HCT116 (cell line): ENCODE measurements around the gene TEN1. TPM values are rescaled to one million over a fixed set of nuclear protein-coding genes. Genes with fewer than 3 reads are reported as not detected.
A peak's percentile ranks its signal among the peaks of the same experiment; 100 is the strongest.

ENCODE experiments used
- ATAC-seq: fragments of 200-7000 bp; cut with Tn5 transposase; 2 replicates; pipeline ENCODE4 v1.9.1; 2020; ENCODE audit warnings: mild to moderate bottlenecking, moderate library complexity
- BruUV-seq: library from RNA; stranded (reverse); fragments of 400-500 nt; replicated peaks from 2 replicates; lab custom pipeline; 2021; lab: Mats Ljungman, UMichigan
- CTCF ChIA-PET: fragments of 300-600 bp; sonication (Branson Sonifier 250); formaldehyde crosslinking; loops from one replicate; lab custom pipeline; 2021; ENCODE audit warnings: antibody characterized with exemption; lab: Charles Lee
- POLR2A ChIA-PET: fragments of 300-600, 350-600 bp; sonication (Branson Sonifier 250); formaldehyde crosslinking; loops from one replicate; lab custom pipeline; 2021; ENCODE audit warnings: antibody characterized with exemption; lab: Charles Lee
- RAD21 ChIA-PET, 2 experiments: fragments of 300-600 bp; sonication (Branson Sonifier 250); formaldehyde crosslinking; loops; one replicate each; lab custom pipeline; 2023; ENCODE audit warnings: low total read pairs in 2 of 2; ENCODE audit not compliant: uncharacterized antibody in 2 of 2, unreplicated experiment in 2 of 2, low non-redundant PET in 1 of 2; lab: Charles Lee
- DNase-seq: peaks from one replicate; pipeline ENCODE4 v3.0.0-alpha.2; 2010; ENCODE audit warnings: low read depth, low spot score
- H2AFZ ChIP-seq: fragments of 200-600 bp; shearing (Covaris generic), sonication (generic); 2 replicates; pipeline ENCODE4 v1.6.1; 2017; ENCODE audit warnings: low read depth, mixed run types, mixed read lengths, antibody characterized with exemption, low read length; ENCODE audit not compliant: poor library complexity, severe bottlenecking
- H3K27ac ChIP-seq: 2 replicates; pipeline ENCODE4 v1.5.1; 2012; ENCODE audit warnings: low read depth, low read length
- H3K27me3 ChIP-seq: fragments of 200-600 bp; sonication (generic); 2 replicates; pipeline ENCODE4 v1.6.1; 2016; ENCODE audit warnings: mixed run types, low read length, mixed read lengths; ENCODE audit not compliant: insufficient read depth
- H3K36me3 ChIP-seq, 2 experiments: fragments of 200-500 bp in 1 of 2; fragments of 200-600 bp in 1 of 2; sonication (Bioruptor generic) in 1 of 2; sonication (generic) in 1 of 2; 2 replicates each; pipeline versions ENCODE4 v1.5.1 to v1.6.1; 2014 to 2016; ENCODE audit warnings: low read length in 2 of 2, inconsistent platforms in 1 of 2, mixed read lengths in 1 of 2, mixed run types in 1 of 2; ENCODE audit not compliant: insufficient read depth in 2 of 2, control insufficient read depth in 1 of 2
- H3K4me1 ChIP-seq, 2 experiments: fragments of 200-600 bp in 1 of 2; sonication (generic) in 1 of 2; 2 replicates each; pipeline versions ENCODE4 v1.5.1 to v1.6.1; 2012 to 2017; ENCODE audit warnings: low read length in 2 of 2, inconsistent platforms in 1 of 2, mild to moderate bottlenecking in 1 of 2, mixed read lengths in 1 of 2, mixed run types in 1 of 2, moderate library complexity in 1 of 2; ENCODE audit not compliant: insufficient read depth in 2 of 2, control insufficient read depth in 1 of 2
- H3K4me2 ChIP-seq: fragments of 200-600 bp; sonication (generic); 2 replicates; pipeline ENCODE4 v1.6.1; 2017; ENCODE audit warnings: mixed run types, low read length, mixed read lengths
- H3K4me3 ChIP-seq, 2 experiments: fragments of 200-600 bp in 1 of 2; sonication (generic) in 1 of 2; replicated peaks in 1 of 2; 2 replicates each; pipeline ENCODE4 v1.5.1; 2011 to 2016; ENCODE audit warnings: low read length in 2 of 2, control low read depth in 1 of 2, low read depth in 1 of 2, mild to moderate bottlenecking in 1 of 2, mixed read lengths in 1 of 2, mixed run types in 1 of 2
- H3K79me2 ChIP-seq: fragments of 200-600 bp; sonication (generic); 2 replicates; pipeline ENCODE4 v1.6.1; 2017; ENCODE audit warnings: mild to moderate bottlenecking, mixed run types, low read length, moderate library complexity, mixed read lengths; ENCODE audit not compliant: insufficient read depth
- H3K9ac ChIP-seq: fragments of 200-600 bp; sonication (generic); 2 replicates; pipeline ENCODE4 v1.6.1; 2016; ENCODE audit warnings: low read length, mixed read lengths
- H3K9me2 ChIP-seq: fragments of 200-600 bp; sonication (generic), shearing (Covaris generic); 2 replicates; pipeline ENCODE4 v1.6.1; 2017; ENCODE audit warnings: mixed run types, mild to moderate bottlenecking, moderate library complexity; ENCODE audit not compliant: insufficient read depth
- H3K9me3 ChIP-seq, 2 experiments: fragments of 200-500 bp in 1 of 2; fragments of 200-600 bp in 1 of 2; sonication (Bioruptor generic) in 1 of 2; sonication (generic) in 1 of 2; 2 replicates each; pipeline ENCODE4 v1.6.1; 2014 to 2017; ENCODE audit warnings: low read length in 2 of 2, mixed read lengths in 2 of 2, inconsistent platforms in 1 of 2, low read depth in 1 of 2, mild to moderate bottlenecking in 1 of 2, mixed run types in 1 of 2, moderate library complexity in 1 of 2; ENCODE audit not compliant: control insufficient read depth in 1 of 2, insufficient read depth in 1 of 2
- H4K20me1 ChIP-seq: fragments of 200-600 bp; sonication (generic), shearing (Covaris generic); 2 replicates; pipeline ENCODE4 v1.6.1; 2017; ENCODE audit warnings: mixed run types, mild to moderate bottlenecking, moderate library complexity; ENCODE audit not compliant: insufficient read depth
- ATF3 ChIP-seq: IDR thresholded peaks from 2 replicates; pipeline ENCODE4 v1.6.1; 2012
- CBX3 ChIP-seq: IDR thresholded peaks from 2 replicates; pipeline ENCODE4 v1.6.1; 2012; ENCODE audit warnings: low read depth
- CEBPB ChIP-seq: IDR thresholded peaks from 2 replicates; pipeline ENCODE4 v1.6.1; 2012; ENCODE audit warnings: low read depth
- EGR1 ChIP-seq: IDR thresholded peaks from 2 replicates; pipeline ENCODE4 v1.6.1; 2012; ENCODE audit warnings: low read depth
- ELF1 ChIP-seq: IDR thresholded peaks from 2 replicates; pipeline ENCODE4 v1.6.1; 2012; ENCODE audit warnings: low read depth, borderline replicate concordance
- EZH2 ChIP-seq: fragments of 200-600 bp; sonication (generic); IDR thresholded peaks from 2 replicates; pipeline ENCODE4 v1.6.1; 2017; ENCODE audit warnings: antibody characterized with exemption, mixed run types
- FOSL1 ChIP-seq: IDR thresholded peaks from 2 replicates; pipeline ENCODE4 v1.6.1; 2012; ENCODE audit warnings: low read depth
- JUND ChIP-seq: IDR thresholded peaks from 2 replicates; pipeline ENCODE4 v1.6.1; 2012
- MAX ChIP-seq: IDR thresholded peaks from 2 replicates; pipeline ENCODE4 v1.6.1; 2012
- POLR2A ChIP-seq: IDR thresholded peaks from 2 replicates; pipeline ENCODE4 v1.7.0; 2011; ENCODE audit warnings: borderline replicate concordance; ENCODE audit not compliant: insufficient read depth, insufficient read length; ENCODE audit errors: extremely low read depth
- POLR2AphosphoS5 ChIP-seq: IDR thresholded peaks from 2 replicates; pipeline ENCODE4 v1.6.1; 2011; ENCODE audit warnings: mild to moderate bottlenecking, low read depth, low read length, moderate library complexity
- REST ChIP-seq: IDR thresholded peaks from 2 replicates; pipeline ENCODE4 v1.6.1; 2012; ENCODE audit warnings: low read depth
- SIN3A ChIP-seq: IDR thresholded peaks from 2 replicates; pipeline ENCODE4 v1.6.1; 2012; ENCODE audit warnings: low read depth
- SP1 ChIP-seq: IDR thresholded peaks from 2 replicates; pipeline ENCODE4 v1.6.1; 2012; ENCODE audit warnings: low read depth
- SRF ChIP-seq: IDR thresholded peaks from 2 replicates; pipeline ENCODE4 v1.6.1; 2012; ENCODE audit warnings: low read depth
- TCF7L2 ChIP-seq: IDR thresholded peaks from 2 replicates; pipeline ENCODE4 v1.7.0; 2011; ENCODE audit warnings: borderline replicate concordance, inconsistent platforms; ENCODE audit not compliant: insufficient read depth, insufficient read length; ENCODE audit errors: extremely low read depth
- YY1 ChIP-seq: IDR thresholded peaks from 2 replicates; pipeline ENCODE4 v1.6.1; 2011; ENCODE audit warnings: low read length, low read depth, moderate library complexity, mild to moderate bottlenecking; ENCODE audit not compliant: insufficient replicate concordance; ENCODE audit errors: extremely low read depth
- ZBTB33 ChIP-seq: IDR thresholded peaks from 2 replicates; pipeline ENCODE4 v1.6.1; 2011; ENCODE audit warnings: mild to moderate bottlenecking, low read length, moderate library complexity; ENCODE audit not compliant: insufficient replicate concordance; ENCODE audit errors: extremely low read depth
- ZFX ChIP-seq: fragments of 450-650 bp; IDR thresholded peaks from 2 replicates; pipeline ENCODE4 v1.6.1; 2017
- ZNF274 ChIP-seq: fragments of 200-500 bp; sonication (Bioruptor generic); IDR thresholded peaks from 2 replicates; pipeline ENCODE4 v1.6.1; 2014; ENCODE audit warnings: mild to moderate bottlenecking, low read depth, low read length, inconsistent platforms
- intact Hi-C: fragments of 100-400 bp; cut with micrococcal nuclease; formaldehyde crosslinking; loops from 2 replicates; pipeline ENCODE4 v1.10.0; 2022
- total RNA-seq: library from RNA; stranded (reverse); gene quantifications from one replicate; pipeline ENCODE4 v1.2.1, GENCODE V29; 2021; ENCODE audit not compliant: unreplicated experiment

The TEN1 gene
- total RNA-seq, 1 experiment from 2014 or later, result 18.5 TPM

GRCh38 chr17:75987041-75987440 lies 8.0 kb downstream of the TEN1 start:
- H3K9me2 ChIP-seq, result no peaks in the 10 kb centered on the region
- POLR2A ChIA-PET, result no interaction called here
- H3K4me3 ChIP-seq, result no peak overlapping the region
- no peak overlapping the region for H3K9ac ChIP-seq
- intact Hi-C loops, result no loop called here
- H3K27ac ChIP-seq, result no peak overlapping the region
- no peak overlapping the region for H2AFZ ChIP-seq
- RAD21 ChIA-PET, result no interaction called here
- no TSS peak for BruUV-seq
- H3K79me2 ChIP-seq, result no peaks in the 10 kb centered on the region
- peak overlapping the region; percentile 4; the same call in 1 of the 2 replicates for H3K4me2 ChIP-seq
- no peak for DNase-seq
- 0 out of 2 replicates have a peak, but pooled peaks have one; percentile 21 for ATAC-seq
- CTCF ChIA-PET, result no interaction called here
- H3K36me3 ChIP-seq, result no peaks in the 10 kb centered on the region; a peak in 1 of 4 replicates
- TF ChIP-seq ZBTB33 (no peak), CBX3 (no peak), MAX (no peak), FOSL1 (no peak), YY1 (no peak), EGR1 (no peak), POLR2A (no peak), REST (no peak), ZNF274 (no peak), JUND (no peak), SIN3A (no peak), POLR2AphosphoS5 (no peak), SP1 (no peak), TCF7L2 (no peak), ELF1 (no peak), ATF3 (no peak), SRF (no peak), CEBPB (no peak), EZH2 (no peak), ZFX (no peak)
- no peaks in the 10 kb centered on the region for H3K27me3 ChIP-seq
- H4K20me1 ChIP-seq, result no peaks in the 10 kb centered on the region
- no peaks in the 10 kb centered on the region for H3K9me3 ChIP-seq
- H3K4me1 ChIP-seq, result peaks cover 5 to 18% of the 10 kb centered on the region in 2 experiments; a peak in 2 of 4 replicates
